HG02870 (cell line): Measurements from ENCODE around the gene TFDP2.
A peak's percentile ranks its signal among the peaks of the same experiment; 100 is the strongest.
"Not testable (repeated sequence)": the region's sequence is repeated elsewhere in the genome, so short reads cannot be mapped to it uniquely, and the experiment has no call there.

Experiments
- ATAC-seq: cut with Tn5 transposase; IDR thresholded peaks from one replicate; pipeline ENCODE4 v1.9.1; 2021; ENCODE audit warnings: mild to moderate bottlenecking, moderate library complexity; ENCODE audit not compliant: unreplicated experiment

The TFDP2 gene, protein sequence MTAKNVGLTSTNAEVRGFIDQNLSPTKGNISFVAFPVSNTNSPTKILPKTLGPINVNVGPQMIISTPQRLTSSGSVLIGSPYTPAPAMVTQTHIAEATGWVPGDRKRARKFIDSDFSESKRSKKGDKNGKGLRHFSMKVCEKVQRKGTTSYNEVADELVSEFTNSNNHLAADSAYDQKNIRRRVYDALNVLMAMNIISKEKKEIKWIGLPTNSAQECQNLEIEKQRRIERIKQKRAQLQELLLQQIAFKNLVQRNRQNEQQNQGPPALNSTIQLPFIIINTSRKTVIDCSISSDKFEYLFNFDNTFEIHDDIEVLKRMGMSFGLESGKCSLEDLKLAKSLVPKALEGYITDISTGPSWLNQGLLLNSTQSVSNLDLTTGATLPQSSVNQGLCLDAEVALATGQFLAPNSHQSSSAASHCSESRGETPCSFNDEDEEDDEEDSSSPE

DNA sequence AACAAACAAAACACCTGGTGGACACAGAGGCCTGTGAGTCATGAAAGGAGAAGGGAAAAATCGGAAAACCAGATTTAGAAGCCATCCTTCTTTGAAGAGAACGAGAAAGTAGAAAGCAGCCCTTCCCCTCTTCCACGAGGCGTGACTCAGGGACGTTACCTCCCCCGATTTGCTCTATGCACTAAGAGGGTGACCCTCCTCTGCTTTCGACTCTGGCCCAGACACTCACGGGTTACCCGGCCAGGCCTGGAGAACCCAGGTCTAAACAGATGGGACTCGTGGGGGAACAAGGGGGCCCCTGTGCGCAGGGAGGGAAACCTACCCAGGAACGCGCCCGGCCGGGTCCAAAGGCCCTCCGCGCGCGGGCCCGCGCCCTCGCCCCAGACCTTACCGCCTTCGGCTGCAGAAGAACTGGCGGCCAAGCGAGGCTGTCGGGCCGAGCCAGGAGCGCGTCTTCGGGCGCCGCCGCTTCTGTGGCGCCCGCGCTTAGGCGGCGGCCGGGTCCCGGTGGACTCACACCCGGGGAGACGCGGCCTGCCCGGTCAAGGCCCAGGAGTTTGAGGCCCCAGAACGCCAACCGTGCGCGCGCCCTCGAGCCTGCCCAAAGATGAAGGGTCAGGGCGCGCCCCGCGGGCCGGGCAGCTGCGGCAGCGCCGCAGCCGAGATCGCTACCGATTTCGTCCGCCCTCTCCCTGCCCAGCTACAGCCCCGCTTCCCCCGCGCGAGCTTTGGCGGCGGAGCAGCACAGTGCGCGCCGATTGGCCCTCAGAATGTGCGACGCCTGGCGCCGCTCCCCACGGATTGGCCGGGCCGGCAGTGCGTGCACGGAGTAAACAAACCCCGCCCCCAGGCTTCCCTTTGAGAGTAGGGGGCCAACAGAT, at the start of gene TFDP2:
TSS of gene TFDP2 (minus strand) at position 753 of the 881 bp plus-strand sequence. CDS start 47,795 bp downstream, outside the sequence.
- ATAC-seq: peak; percentile 99

DNA sequence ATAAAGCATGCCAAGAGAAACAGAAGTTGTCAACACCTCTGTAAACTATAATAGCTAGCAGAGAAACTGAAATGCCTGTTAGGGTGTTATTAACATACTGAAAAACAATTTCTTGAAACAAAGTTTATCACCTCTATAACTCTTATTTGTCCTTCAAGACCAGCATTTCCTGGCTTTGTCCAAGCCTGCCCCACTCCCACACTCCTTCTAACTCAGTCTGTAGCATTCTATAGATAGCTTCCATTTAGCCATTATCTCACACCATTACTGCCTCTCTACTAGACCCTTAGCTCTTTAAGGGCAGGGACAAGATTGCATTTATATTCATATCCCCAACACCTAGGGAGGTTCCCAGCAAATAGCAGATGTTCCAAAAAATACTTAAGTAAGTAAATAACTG, 39.5 kb upstream of the TFDP2 start:
- ATAC-seq: no peak

- ATAC-seq: no peak
Measured at GRCh38 chr3:142180761-142181362, 31.5 kb upstream of the TFDP2 start.

DNA sequence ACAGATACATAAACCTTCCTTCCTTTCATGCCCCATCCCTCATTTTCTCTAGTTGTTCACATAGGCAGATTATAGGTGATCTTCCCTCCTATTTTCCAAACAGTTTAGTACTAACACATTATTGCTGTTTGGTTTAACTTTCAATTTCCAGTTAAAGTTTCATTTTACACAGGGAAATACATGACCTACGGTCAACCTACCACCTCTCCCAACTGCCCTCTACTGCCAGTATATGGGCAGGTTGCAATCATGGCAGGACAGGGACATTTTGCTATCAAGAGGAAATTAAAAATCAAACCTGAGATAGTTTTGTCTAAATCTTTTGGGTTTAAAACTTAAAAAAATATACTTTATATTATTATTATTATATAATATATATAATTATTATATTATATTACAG, 26.1 kb upstream of the TFDP2 start:
- no peak for ATAC-seq

DNA sequence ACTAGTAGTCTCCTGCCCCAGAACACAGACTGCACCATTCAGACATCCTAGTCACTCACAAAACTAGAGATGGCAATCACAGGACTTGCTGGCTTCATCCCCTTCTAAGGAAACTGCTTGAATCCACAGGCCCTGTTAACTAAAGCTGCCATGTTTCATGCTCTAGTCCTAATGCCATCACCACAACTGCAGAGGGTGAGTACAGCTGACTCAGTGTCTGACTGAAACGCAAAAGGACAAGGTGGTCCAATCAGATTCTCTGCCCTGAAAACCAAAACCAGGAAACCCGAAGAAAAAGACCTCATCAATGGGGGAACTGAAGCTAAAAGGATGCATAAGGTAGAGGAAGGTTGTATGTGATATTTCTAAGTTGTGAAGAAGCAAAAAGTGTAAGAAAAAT, 25.2 kb upstream of the TFDP2 start:
- ATAC-seq: no peak

- no peak for ATAC-seq
Measured at GRCh38 chr3:142168514-142168913, 19.2 kb upstream of the TFDP2 start.

- no peak for ATAC-seq
Measured at GRCh38 chr3:142165194-142165593, 15.8 kb upstream of the TFDP2 start.

GRCh38 chr3:142159083-142159740, 9.9 kb upstream of the TFDP2 start:
- ATAC-seq: no peak

DNA sequence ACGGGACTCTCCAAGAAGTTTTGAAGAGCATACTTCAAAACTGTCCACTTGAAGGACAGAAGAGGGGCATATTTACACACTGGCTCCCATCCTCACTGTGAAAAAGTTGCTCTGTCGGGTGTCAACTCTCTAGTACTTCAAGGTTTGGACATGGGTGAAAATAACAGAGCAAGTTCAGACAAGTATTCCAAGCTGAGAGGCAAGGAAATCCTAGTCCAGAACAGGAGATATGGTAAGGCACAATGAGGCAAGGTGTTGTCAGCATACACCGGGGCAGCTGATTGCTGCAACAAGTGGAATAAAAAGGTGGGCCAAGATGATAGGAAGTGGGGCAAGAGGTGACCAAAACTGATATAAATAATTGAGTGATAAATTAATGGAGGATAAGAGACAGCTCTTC, 4.8 kb upstream of the TFDP2 start:
- no peak for ATAC-seq

DNA sequence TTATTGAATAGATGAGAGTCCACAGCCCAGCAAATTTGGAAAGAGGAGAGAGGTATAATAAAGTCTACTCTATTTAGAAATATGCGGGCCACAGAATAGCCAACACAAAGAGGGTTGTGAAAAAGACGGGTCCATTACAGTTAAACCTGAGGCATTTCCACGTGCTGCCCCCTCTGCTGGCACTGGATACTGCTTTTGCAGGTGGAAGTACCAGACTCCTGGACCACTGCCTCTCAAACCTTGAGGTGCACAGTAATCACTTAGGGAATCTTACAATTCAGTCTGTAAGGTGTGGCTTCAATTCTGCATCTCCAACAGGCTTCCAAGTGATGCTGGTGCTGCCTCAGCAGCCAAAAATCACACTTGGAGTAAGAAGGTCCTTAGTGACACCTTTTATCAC, 3.0 kb upstream of the TFDP2 start:
- ATAC-seq: no peak

- no peak for ATAC-seq
Measured at GRCh38 chr3:142151828-142152227, 2.5 kb upstream of the TFDP2 start.

DNA sequence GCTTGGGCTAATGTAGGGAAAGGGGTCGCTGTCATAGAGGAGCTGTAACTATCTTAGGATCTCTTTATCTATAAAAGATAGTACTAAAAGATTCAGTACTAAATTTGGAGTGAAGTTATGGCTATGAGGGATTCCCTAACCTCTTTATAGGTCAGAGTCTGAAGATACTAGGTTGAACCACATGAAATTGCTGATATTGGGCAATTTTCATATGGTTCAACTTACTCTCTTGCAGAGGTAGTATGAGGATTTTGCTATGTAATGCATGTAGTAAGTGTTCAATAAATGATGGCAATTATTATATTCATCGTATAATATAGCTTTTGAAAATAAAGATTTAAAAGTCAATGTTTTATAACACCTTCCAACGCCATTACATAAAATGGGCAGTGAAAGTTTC, 1.9 kb upstream of the TFDP2 start:
- ATAC-seq: no peak

GRCh38 chr3:142150271-142150670, 927 bp upstream of the TFDP2 start:
- ATAC-seq: no peak

DNA sequence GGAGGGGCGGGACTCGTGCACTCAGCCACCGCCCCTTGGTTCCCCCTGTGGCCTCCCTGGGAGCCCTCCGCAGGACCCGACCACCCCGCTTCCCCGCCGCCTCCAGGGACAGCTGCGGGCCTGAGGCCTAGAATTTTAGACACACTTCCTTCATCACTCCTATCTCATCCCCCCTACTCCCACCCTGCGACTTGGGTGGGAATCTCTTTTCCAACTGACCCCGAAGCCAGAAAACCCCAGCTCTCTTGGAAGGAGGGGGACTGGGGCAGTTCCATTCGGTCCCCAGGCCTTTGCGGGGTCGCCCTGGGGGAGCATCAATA, 289 bp upstream of the TFDP2 start:
- ATAC-seq: no peak

DNA sequence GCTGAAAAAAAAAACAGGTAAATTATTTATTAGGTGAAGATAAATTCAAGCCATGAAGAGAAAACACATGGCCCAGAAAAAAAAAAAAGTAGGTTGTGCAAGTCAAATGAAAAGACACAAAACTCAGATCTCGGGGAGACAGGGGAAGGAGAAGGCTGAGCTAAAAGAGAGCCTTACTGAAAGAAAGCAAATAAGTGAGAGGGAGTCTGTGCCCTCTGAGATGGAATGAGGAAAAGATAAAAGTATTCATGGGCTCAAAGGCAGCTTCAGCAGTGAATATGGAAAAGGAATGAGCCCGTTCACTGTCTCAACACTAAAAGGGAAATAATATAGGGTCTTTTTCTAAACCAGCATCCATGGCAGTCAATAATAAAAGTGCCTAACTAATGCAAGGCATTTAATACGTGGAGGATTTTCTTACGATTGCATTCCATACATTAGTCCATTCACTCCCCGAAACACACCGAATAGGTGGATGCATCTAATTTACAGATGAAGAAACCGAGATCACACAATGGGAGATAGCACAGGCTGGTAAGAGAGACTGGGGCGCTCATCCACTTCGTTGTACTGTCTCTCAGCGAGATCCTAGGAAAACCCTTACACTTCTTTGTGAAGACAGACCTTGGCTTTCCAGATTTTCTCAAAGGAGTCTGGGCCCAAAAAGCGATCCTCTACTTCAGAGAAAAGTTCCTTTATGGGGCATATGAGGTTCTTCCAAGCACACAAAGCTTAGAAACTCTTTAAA, 1.1 kb downstream of the TFDP2 start:
- ATAC-seq: no peak

DNA sequence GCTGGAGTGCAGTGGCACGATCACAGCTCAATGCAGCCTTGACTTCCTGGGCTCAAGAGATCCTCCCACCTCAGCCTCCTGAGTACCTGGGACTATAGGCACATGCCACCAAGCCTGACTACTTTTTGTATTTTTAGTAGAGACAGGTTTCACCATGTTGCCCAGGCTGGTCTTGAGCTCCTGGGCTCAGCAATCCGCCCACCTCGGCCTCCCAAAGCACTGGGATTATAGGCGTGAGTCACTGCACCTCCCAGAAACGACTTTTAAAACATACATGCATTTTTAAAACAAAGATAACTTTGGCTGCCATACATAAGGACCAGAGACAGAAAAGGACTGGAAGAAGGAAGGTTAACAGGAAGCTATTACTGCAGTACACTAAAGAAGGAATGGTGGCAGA, 4.8 kb downstream of the TFDP2 start:
- ATAC-seq: not testable (repeated sequence)

- not testable (repeated sequence) for ATAC-seq
Measured at GRCh38 chr3:142140608-142141285, 8.6 kb downstream of the TFDP2 start.

GRCh38 chr3:142137089-142137488, 12.3 kb downstream of the TFDP2 start:
- not testable (repeated sequence) for ATAC-seq

DNA sequence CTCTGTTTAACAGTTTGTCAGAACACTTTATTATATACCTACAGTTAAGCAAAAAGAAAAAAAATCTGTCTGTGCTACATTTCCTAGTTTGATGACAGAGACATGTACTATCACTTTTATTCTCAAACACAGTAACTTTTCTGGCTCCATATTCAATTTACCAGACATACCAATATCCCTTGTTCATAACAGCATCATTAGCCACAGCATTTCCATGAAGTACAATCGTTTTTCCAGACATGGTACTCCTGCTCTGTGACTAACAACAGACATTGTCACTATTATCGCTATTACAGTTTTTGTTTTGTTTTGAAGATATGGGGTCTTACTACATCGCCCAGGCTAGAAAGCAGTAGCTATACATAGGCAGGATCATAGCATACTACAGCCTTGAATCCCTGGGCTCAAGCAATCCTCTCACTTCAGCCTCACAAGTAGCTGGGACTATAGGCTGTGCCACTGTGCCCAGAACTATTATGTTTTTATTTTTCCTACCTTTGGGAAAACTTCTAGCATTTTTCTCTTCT, 14.5 kb downstream of the TFDP2 start:
- ATAC-seq: no peak
